Adrenal gland (tissue), 5 donors: ENCODE measurements around the gene POLQ.

Experiments used
- POLR2A ChIP-seq, 2 donors: fragments of 450-650 bp; IDR thresholded peaks; one replicate each; pipeline ENCODE4 v1.6.1; 2017; ENCODE audit warnings: antibody characterized with exemption in 2 of 2, mild to moderate bottlenecking in 2 of 2, moderate library complexity in 1 of 2
- TF ChIP-seq, protein P1 (sequence below), 6 experiments: fragments of 450-650 bp in 4 of 6; fragments of 200-600 bp in 2 of 6; sonication (generic) in 1 of 6; IDR thresholded peaks; 1 replicate in 5 of 6; 2 replicates in 1 of 6; pipeline versions ENCODE4 v1.5.1 to v1.8.0; 2016 to 2021; ENCODE audit warnings: antibody characterized with exemption in 6 of 6, mild to moderate bottlenecking in 2 of 6, moderate library complexity in 1 of 6
- donor health status: DM: no; HTN: no; CAD: no.

GRCh38 chr3:121504618-121505017, 41.2 kb downstream of the POLQ start:
- TF ChIP-seq, protein P1, sequence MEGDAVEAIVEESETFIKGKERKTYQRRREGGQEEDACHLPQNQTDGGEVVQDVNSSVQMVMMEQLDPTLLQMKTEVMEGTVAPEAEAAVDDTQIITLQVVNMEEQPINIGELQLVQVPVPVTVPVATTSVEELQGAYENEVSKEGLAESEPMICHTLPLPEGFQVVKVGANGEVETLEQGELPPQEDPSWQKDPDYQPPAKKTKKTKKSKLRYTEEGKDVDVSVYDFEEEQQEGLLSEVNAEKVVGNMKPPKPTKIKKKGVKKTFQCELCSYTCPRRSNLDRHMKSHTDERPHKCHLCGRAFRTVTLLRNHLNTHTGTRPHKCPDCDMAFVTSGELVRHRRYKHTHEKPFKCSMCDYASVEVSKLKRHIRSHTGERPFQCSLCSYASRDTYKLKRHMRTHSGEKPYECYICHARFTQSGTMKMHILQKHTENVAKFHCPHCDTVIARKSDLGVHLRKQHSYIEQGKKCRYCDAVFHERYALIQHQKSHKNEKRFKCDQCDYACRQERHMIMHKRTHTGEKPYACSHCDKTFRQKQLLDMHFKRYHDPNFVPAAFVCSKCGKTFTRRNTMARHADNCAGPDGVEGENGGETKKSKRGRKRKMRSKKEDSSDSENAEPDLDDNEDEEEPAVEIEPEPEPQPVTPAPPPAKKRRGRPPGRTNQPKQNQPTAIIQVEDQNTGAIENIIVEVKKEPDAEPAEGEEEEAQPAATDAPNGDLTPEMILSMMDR (IDR thresholded peaks at IDR 0.05): no peak
- TF ChIP-seq POLR2A (IDR thresholded peaks at IDR 0.05): no peak
